K562 (cell line): ENCODE data around the gene POLR3C. TPM values are rescaled to one million over a fixed set of nuclear protein-coding genes. Genes with fewer than 3 reads are reported as not detected.

Experiments
- C11orf30 ChIP-seq: fragments of 450-650 bp; IDR thresholded peaks from 2 replicates; pipeline ENCODE4 v1.6.1; 2016; ENCODE audit warnings: low read depth, mild to moderate bottlenecking
- CHD1 ChIP-seq: fragments of 200-600 bp; sonication (generic); IDR thresholded peaks from one replicate; pipeline ENCODE4 v1.6.1; 2012; ENCODE audit warnings: mild to moderate bottlenecking, moderate library complexity, low read length, inconsistent platforms
- CXXC5 ChIP-seq: fragments of 250-450 bp; sonication (Bioruptor Pico); IDR thresholded peaks from 2 replicates; pipeline ENCODE4 v1.8.0; 2022; ENCODE audit warnings: inconsistent platforms, mild to moderate bottlenecking, moderate library complexity
- KDM2B ChIP-seq: fragments of 250-450 bp; sonication (Bioruptor Pico); IDR thresholded peaks from 2 replicates; pipeline ENCODE4 v1.8.0; 2021; ENCODE audit warnings: mild to moderate bottlenecking, moderate library complexity
- MTA3 ChIP-seq: fragments of 450-650 bp; formaldehyde crosslinking; IDR thresholded peaks from 2 replicates; pipeline ENCODE4 v1.6.1; 2017; ENCODE audit warnings: mild to moderate bottlenecking, borderline replicate concordance
- NBN ChIP-seq: fragments of 450-650 bp; IDR thresholded peaks from 2 replicates; pipeline ENCODE4 v1.6.1; 2016; ENCODE audit warnings: low read depth, mild to moderate bottlenecking
- NCOR1 ChIP-seq: fragments of 450-650 bp; IDR thresholded peaks from 2 replicates; pipeline ENCODE4 v1.6.1; 2016; ENCODE audit warnings: mild to moderate bottlenecking, moderate library complexity
- REST ChIP-seq, 2 experiments: fragments of 450-650 bp; formaldehyde crosslinking in 1 of 2; IDR thresholded peaks; 2 replicates each; pipeline versions ENCODE4 v1.4.0 to v1.6.1; 2014 to 2020; ENCODE audit warnings: mild to moderate bottlenecking in 2 of 2, borderline replicate concordance in 1 of 2, low read depth in 1 of 2
- STAT6 ChIP-seq: sonication (generic); formaldehyde crosslinking; IDR thresholded peaks from 2 replicates; pipeline ENCODE4 v1.8.1; 2023; ENCODE audit warnings: mild to moderate bottlenecking, missing genetic modification reagents
- TEAD4 ChIP-seq, 2 experiments: sonication (generic) in 1 of 2; formaldehyde crosslinking in 1 of 2; IDR thresholded peaks; 2 replicates each; pipeline versions ENCODE4 v1.6.1 to v1.8.0; 2012 to 2022; ENCODE audit warnings: borderline replicate concordance in 1 of 2, inconsistent platforms in 1 of 2, low read length in 1 of 2, mild to moderate bottlenecking in 1 of 2, missing genetic modification reagents in 1 of 2
- YY1 ChIP-seq, 3 experiments: IDR thresholded peaks; 2 replicates each; pipeline ENCODE4 v1.6.1; 2011; ENCODE audit warnings: low read length in 2 of 3, mild to moderate bottlenecking in 2 of 3, moderate library complexity in 2 of 3, borderline replicate concordance in 1 of 3, control low read depth in 1 of 3, low read depth in 1 of 3; ENCODE audit not compliant: insufficient read depth in 3 of 3, insufficient replicate concordance in 2 of 3, control insufficient read depth in 1 of 3, insufficient read length in 1 of 3; ENCODE audit errors: extremely low read depth in 1 of 3
- ZBTB9 ChIP-seq: fragments of 450-650 bp; formaldehyde crosslinking; IDR thresholded peaks from 2 replicates; pipeline ENCODE4 v1.4.0; 2020; ENCODE audit warnings: mild to moderate bottlenecking, moderate library complexity
- ZNF263 ChIP-seq: sonication (generic); formaldehyde crosslinking; IDR thresholded peaks from 2 replicates; pipeline ENCODE4 v1.8.0; 2022; ENCODE audit warnings: mild to moderate bottlenecking, missing genetic modification reagents, borderline replicate concordance
- polyA plus RNA-seq, 8 experiments: library from polyadenylated mRNA; depleted of rRNA in 4 of 8; stranded (reverse) in 5 of 8; unstranded in 3 of 8; fragments of >200 nt; fragmentation: Nextera tagmentation in 2 of 8; fragmentation: Illumina TruSeq in 1 of 8; extraction: Ambion mirVana in 2 of 8; extraction: Trizol in 1 of 8; gene quantifications; 2 replicates each; pipeline versions ENCODE4 v1.2.1 to v1.2.3, GENCODE V29; 2011 to 2014; ENCODE audit warnings: inconsistent platforms in 1 of 8, missing spikeins in 1 of 8
- total RNA-seq, 7 experiments: library from RNA; depleted of rRNA in 6 of 7; stranded (reverse); fragments of >200 nt in 6 of 7; fragmentation: Illumina TruSeq in 2 of 7; extraction: Trizol in 2 of 7; gene quantifications; 2 replicates each; pipeline versions ENCODE4 v1.2.1 to v1.2.3, GENCODE V29; 2011 to 2021; ENCODE audit warnings: low replicate concordance in 1 of 7

The POLR3C gene
- total and polyA plus RNA-seq, 9 of the 15 experiments (the other 6 are each of a cell fraction or from before 2014, with no cell fraction given): 19.7 to 64.1 (median 45.2) TPM

- TF ChIP-seq NBN (peak; percentile 73; the same call in 1 of the 2 replicates), CHD1 (peak; percentile 31), YY1 (IDR thresholded peaks at IDR 0.05; ENCODE audit: borderline replicate concordance in 1 of 3, control insufficient read depth in 1 of 3, extremely low read depth in 1 of 3, insufficient read depth in 3 of 3, insufficient read length in 1 of 3, insufficient replicate concordance in 2 of 3, low read depth in 1 of 3, low read length in 2 of 3) (peak; percentile 42 to 85 (median 81)), CXXC5 (CRISPR knock-in tag) (peak; percentile 94), TEAD4 (IDR thresholded peaks at IDR 0.05; ENCODE audit: low read length) (peak; percentile 43), TEAD4 (CRISPR knock-in tag; IDR thresholded peaks at IDR 0.05; ENCODE audit: borderline replicate concordance) (no peak), C11orf30 (no peak), ZBTB9 (CRISPR knock-in tag) (0 out of 2 replicates have a peak, but pooled peaks have one; percentile 33), NCOR1 (0 out of 2 replicates have a peak, but pooled peaks have one; percentile 10), MTA3 (peak; percentile 72; the same call in 1 of the 2 replicates), KDM2B (CRISPR knock-in tag) (peak; percentile 53; the same call in 1 of the 2 replicates), REST (IDR thresholded peaks at IDR 0.05; ENCODE audit: borderline replicate concordance) (peak; percentile 56; the same call in 1 of the 2 replicates), REST (CRISPR knock-in tag; IDR thresholded peaks at IDR 0.05; ENCODE audit: low read depth) (0 out of 2 replicates have a peak, but pooled peaks have one; percentile 18), ZNF263 (CRISPR knock-in tag) (peak; percentile 54), STAT6 (CRISPR knock-in tag) (peak; percentile 50; the same call in 1 of the 2 replicates)
Measured at GRCh38 chr1:145845514-145846161, 21.6 kb downstream of the POLR3C start, which contains the start of gene NUDT17 (continued).
